GM18526 (cell line): ENCODE measurements around the gene FABP6.

Experiments
- POLR2A ChIP-seq: IDR thresholded peaks from 3 replicates; pipeline ENCODE4 v1.6.1; 2011; ENCODE audit not compliant: insufficient read length; ENCODE audit errors: extremely low read depth

Gene FABP6

GRCh38 chr5:160209917-160210316 lies 19.4 kb upstream of the FABP6 start:
- TF ChIP-seq POLR2A: no peak

DNA sequence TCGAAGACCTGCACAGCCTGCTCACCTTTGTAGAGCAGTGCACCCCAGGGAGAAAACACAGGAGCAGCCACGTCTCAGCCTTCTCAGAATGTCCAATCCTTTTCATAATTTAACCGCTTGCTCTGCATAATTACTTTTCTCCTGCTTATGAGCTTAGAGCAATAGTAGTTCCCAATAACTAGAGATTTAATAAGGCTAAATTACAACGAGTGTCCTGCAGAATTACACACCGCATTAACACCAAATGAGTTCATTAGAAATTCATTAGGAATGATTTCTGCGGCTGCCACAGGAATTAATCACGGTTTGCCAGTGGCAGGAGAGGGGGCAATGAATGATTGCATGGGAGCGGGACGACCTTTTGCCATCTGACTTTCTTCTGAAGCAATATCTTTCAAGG lies 18.7 kb upstream of the FABP6 start:
- TF ChIP-seq POLR2A: no peak

- no peak for TF ChIP-seq POLR2A
Observed at GRCh38 chr5:160211352-160211751, 18.0 kb upstream of the FABP6 start.

DNA sequence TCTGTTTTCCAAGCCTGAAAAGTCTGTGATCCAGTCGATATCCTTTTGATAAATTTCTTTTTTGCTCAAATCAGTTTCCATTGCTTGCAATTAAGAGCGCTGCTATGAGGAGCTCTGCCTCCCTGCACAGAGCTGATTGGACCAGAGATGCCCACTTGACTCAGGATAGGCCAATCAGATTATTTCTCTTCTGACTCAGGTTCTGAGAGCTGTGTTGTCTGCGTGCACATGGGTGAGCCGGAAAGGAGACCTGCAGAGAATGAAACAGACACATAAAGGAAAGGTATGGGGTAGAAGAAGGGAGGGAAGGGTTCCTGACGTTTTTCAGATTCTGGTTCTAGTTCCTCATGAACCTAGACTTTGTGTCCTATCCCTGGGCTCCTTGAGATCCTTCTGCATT lies 15.8 kb upstream of the FABP6 start:
- TF ChIP-seq POLR2A: no peak

DNA sequence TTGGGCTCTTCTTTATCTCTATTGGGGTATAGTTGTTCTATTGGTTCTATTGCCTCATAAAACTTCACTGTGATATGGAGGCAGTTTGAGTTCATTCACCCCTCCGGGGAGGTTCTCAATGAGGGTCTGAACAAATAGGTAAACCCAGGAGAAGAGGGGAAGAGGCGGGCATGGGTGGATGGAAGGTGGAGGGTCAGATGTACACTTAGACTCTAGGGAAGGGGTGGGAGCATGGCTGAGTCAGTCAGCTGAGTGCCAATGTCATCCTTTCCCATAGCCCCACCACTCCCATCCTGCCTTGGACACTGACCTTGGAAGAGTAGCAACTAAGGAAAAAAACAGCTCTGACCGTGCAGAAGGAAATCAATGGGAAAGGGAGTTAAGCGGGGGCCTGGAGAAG lies 9.9 kb upstream of the FABP6 start:
- no peak for TF ChIP-seq POLR2A

DNA sequence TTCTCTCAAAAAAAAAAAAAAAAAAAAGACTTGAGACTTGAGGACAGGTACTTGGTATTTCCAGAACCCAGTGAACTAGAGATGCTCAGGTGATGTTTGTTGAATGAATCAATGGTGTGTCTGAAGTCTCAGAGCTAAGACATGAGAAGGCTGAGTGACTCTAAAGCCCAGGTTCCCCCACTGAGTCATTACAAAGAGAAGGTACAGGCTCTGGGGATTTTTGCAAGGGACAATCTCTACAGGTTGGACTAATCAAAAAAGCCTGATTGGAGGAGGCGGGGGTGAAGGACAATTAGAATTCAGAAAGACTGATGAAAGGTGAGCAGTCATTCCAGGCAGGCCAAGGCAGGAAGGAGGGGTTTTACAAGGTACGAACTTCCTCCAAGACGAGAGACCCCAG lies 8.2 kb upstream of the FABP6 start:
- TF ChIP-seq POLR2A: no peak

GRCh38 chr5:160227012-160227411 lies 2.3 kb upstream of the FABP6 start:
- no peak for TF ChIP-seq POLR2A

- TF ChIP-seq POLR2A: no peak
Observed at GRCh38 chr5:160230686-160231527, 1.6 kb downstream of the FABP6 start.

DNA sequence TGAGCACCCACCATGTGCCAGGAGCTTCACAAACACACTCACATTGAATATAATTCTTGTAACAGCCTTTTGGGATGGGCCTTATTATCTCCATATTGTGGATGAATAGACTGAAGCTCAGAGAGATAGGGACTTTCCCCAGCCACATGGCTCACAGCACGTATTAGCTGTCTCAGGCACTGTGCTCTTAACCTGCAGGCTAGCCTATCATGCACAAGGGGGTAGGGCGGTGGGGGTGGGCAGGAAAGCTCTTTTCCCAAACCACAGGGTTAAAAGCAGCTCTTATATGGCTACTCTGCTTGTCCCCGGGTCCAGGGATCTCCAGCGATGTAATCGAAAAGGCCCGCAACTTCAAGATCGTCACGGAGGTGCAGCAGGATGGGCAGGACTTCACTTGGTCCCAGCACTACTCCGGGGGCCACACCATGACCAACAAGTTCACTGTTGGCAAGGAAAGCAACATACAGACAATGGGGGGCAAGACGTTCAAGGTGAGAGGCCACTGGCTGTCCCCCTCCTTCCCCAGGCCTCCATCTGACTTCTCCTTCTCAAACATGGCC lies 2.6 kb downstream of the FABP6 start:
- no peak for TF ChIP-seq POLR2A

DNA sequence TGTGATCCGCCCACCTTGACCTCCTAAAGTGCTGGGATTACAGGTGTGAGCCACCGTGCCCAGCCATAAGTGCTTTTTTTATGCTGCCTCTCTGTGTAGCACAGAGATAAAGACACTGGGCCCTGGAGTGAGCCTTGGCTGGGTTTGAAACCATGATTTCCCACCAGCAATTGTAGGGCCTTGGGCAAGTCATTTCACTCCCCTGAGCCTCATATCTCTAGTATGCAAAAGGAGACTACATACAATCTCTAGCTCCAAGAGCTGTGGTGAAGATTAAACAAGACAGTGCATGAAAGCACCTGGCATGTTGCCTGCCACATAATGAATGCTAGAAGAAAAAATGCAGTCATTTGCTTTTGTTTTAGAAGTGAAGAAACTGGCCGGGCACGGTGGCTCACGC lies 3.9 kb downstream of the FABP6 start:
- TF ChIP-seq POLR2A: no peak

DNA sequence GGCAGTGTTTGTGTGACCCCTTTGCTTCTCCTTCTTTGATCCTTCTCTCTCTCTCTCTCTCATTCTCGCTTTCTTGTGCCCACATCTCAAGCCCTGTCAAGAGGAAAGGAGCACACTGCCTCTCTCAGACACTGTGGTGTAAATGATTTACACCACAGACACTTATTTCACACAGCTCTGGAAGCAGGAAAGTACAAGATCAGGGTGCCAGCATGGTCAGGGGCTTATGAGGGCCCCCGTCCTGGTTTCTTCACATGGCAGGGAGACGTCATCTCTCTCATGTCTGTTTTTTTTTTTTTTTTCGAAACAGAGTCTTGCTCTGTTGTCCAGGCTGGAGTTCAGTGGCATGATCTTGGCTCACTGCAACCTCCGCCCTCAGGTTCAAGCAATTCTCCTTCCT lies 6.4 kb downstream of the FABP6 start:
- TF ChIP-seq POLR2A: no peak

- no peak for TF ChIP-seq POLR2A
Observed at GRCh38 chr5:160237571-160238093, 8.3 kb downstream of the FABP6 start.

DNA sequence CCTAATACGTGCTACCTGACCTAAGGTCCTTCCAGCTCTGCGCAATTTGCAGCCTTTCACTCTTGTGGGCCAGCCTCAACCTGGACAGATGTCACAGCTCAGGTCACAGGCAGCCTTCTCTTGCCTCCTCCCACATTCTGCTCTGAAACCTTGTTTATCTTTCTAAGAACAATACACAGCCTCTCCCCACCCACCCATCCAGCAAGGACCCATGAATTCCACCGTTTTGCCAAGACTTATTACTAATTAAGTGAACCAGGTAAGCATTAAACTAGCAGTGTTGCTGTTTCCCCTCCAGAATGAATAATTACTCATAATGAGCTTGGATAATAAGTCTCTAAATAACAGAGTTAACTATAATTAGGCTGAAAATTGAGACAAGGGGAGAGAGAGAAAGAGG lies 11.0 kb downstream of the FABP6 start:
- TF ChIP-seq POLR2A: no peak

GRCh38 chr5:160242145-160242544 lies 12.8 kb downstream of the FABP6 start:
- TF ChIP-seq POLR2A: no peak

GRCh38 chr5:160245506-160246086 lies 16.3 kb downstream of the FABP6 start:
- no peak for TF ChIP-seq POLR2A

- no peak for TF ChIP-seq POLR2A
Observed at GRCh38 chr5:160250226-160250625, 20.9 kb downstream of the FABP6 start.
